Activated naive CD8-positive, alpha-beta T cell treated with anti-CD3 and anti-CD28 coated beads, Interleukin-2, amount 10 ng/mL, durations not matched to agents 7 days and 5 days (primary cell): ENCODE data around the gene TCEANC. TPM values are rescaled to one million over a fixed set of nuclear protein-coding genes. Genes with fewer than 3 reads are reported as not detected.
A peak's percentile ranks its signal among the peaks of the same experiment; 100 is the strongest.
"Not testable (repeated sequence)": the region's sequence is repeated elsewhere in the genome, so short reads cannot be mapped to it uniquely, and the experiment has no call there.

ENCODE experiments used
- ATAC-seq: fragments of 150-1000 bp; cut with Tn5 transposase; one replicate; pipeline ENCODE4 v1.10.0; 2021; ENCODE audit warnings: low read depth, moderate library complexity
- POLR2A ChIA-PET: fragments of 350-600 bp; sonication (Branson Sonifier 250); formaldehyde crosslinking; loops from one replicate; lab custom pipeline; 2021; ENCODE audit warnings: antibody characterized with exemption; lab: Charles Lee
- DNase-seq: peaks from one replicate; pipeline ENCODE4 v3.0.0; 2021
- H3K27ac Mint-ChIP-seq: one replicate; pipeline ENCODE4 v1.8.0; 2022; ENCODE audit warnings: mild to moderate bottlenecking, mixed read lengths
- H3K27me3 Mint-ChIP-seq: one replicate; pipeline ENCODE4 v1.8.0; 2022; ENCODE audit warnings: mild to moderate bottlenecking, moderate library complexity, mixed read lengths
- H3K36me3 Mint-ChIP-seq: one replicate; pipeline ENCODE4 v1.8.0; 2021; ENCODE audit warnings: mild to moderate bottlenecking, mixed read lengths
- H3K4me1 Mint-ChIP-seq: one replicate; pipeline ENCODE4 v1.8.0; 2021; ENCODE audit warnings: mixed read lengths
- H3K4me3 Mint-ChIP-seq: one replicate; pipeline ENCODE4 v1.8.0; 2022; ENCODE audit warnings: mild to moderate bottlenecking, moderate library complexity, mixed read lengths
- H3K9me3 Mint-ChIP-seq: one replicate; pipeline ENCODE4 v1.8.0; 2021; ENCODE audit warnings: mixed read lengths
- total RNA-seq, 2 experiments: library from RNA; stranded (reverse); gene quantifications; one replicate each; pipeline ENCODE4 v1.2.3, GENCODE V29; 2021

Gene TCEANC
- total RNA-seq, 2 experiments from 2014 or later = 6.2 TPM

GRCh38 chrX:13666836-13667235 lies 13.9 kb downstream of the TCEANC start:
- H3K4me1 Mint-ChIP-seq = peaks cover 4% of the 10 kb centered on the region
- no peaks in the 10 kb centered on the region for H3K36me3 Mint-ChIP-seq
- POLR2A ChIA-PET = no interaction called here
- no peak overlapping the region for H3K27ac Mint-ChIP-seq
- no peak for ATAC-seq
- no peak overlapping the region for H3K4me3 Mint-ChIP-seq
- no peaks in the 10 kb centered on the region for H3K27me3 Mint-ChIP-seq
- H3K9me3 Mint-ChIP-seq = no peaks in the 10 kb centered on the region
- no peak for DNase-seq

- POLR2A ChIA-PET = no interaction called here
- no peaks in the 10 kb centered on the region for H3K9me3 Mint-ChIP-seq
- H3K4me3 Mint-ChIP-seq = no peak overlapping the region
- no peaks in the 10 kb centered on the region for H3K36me3 Mint-ChIP-seq
- H3K27me3 Mint-ChIP-seq = no peaks in the 10 kb centered on the region
- H3K4me1 Mint-ChIP-seq = peaks cover 4% of the 10 kb centered on the region
- ATAC-seq (no peak), DNase-seq (no peak)
- no peak overlapping the region for H3K27ac Mint-ChIP-seq
Observed at GRCh38 chrX:13667919-13668318, 15.0 kb downstream of the TCEANC start.

- no peaks in the 10 kb centered on the region for H3K27me3 Mint-ChIP-seq
- ATAC-seq (no peak), DNase-seq (no peak)
- no peaks in the 10 kb centered on the region for H3K36me3 Mint-ChIP-seq
- peaks cover 4% of the 10 kb centered on the region for H3K4me1 Mint-ChIP-seq
- H3K9me3 Mint-ChIP-seq = no peaks in the 10 kb centered on the region
- H3K27ac Mint-ChIP-seq = peak overlapping the region; percentile 56
- H3K4me3 Mint-ChIP-seq = peak overlapping the region; percentile 28
- POLR2A ChIA-PET = no interaction called here
Observed at GRCh38 chrX:13669246-13669737, 16.4 kb downstream of the TCEANC start.

- not testable (repeated sequence) for H3K4me1 Mint-ChIP-seq
Observed at GRCh38 chrX:13669755-13670154, 16.8 kb downstream of the TCEANC start.

GRCh38 chrX:13670197-13670596 lies 17.3 kb downstream of the TCEANC start:
- Mint-ChIP-seq H3K4me3 (no peak overlapping the region), H3K36me3 (no peaks in the 10 kb centered on the region), H3K9me3 (no peaks in the 10 kb centered on the region), H3K27ac (no peak overlapping the region), H3K27me3 (no peaks in the 10 kb centered on the region), H3K4me1 (peaks cover 4% of the 10 kb centered on the region)
- ATAC-seq (no peak), DNase-seq (no peak)
- POLR2A ChIA-PET = no interaction called here

More at GRCh38 chrX:13669755-13670154, 16.8 kb downstream of the TCEANC start:
- H3K4me3 Mint-ChIP-seq, H3K27me3 Mint-ChIP-seq, H3K36me3 Mint-ChIP-seq, DNase-seq, H3K27ac Mint-ChIP-seq, POLR2A ChIA-PET, H3K9me3 Mint-ChIP-seq, ATAC-seq: not testable (repeated sequence)

GRCh38 chrX:13673016-13673415 lies 20.1 kb downstream of the TCEANC start:
- H3K27me3 Mint-ChIP-seq = no peaks in the 10 kb centered on the region
- no peaks in the 10 kb centered on the region for H3K36me3 Mint-ChIP-seq
- H3K4me3 Mint-ChIP-seq = no peak overlapping the region
- no peak for DNase-seq
- no peaks in the 10 kb centered on the region for H3K9me3 Mint-ChIP-seq
- no peak for ATAC-seq
- H3K27ac Mint-ChIP-seq = no peak overlapping the region
- H3K4me1 Mint-ChIP-seq = peaks cover 4% of the 10 kb centered on the region
- POLR2A ChIA-PET = no interaction called here

GRCh38 chrX:13676885-13677284 lies 23.9 kb downstream of the TCEANC start:
- H3K27me3 Mint-ChIP-seq = no peaks in the 10 kb centered on the region
- DNase-seq (no peak), ATAC-seq (no peak)
- H3K4me3 Mint-ChIP-seq = no peak overlapping the region
- no peaks in the 10 kb centered on the region for H3K36me3 Mint-ChIP-seq
- H3K27ac Mint-ChIP-seq = no peak overlapping the region
- H3K9me3 Mint-ChIP-seq = no peaks in the 10 kb centered on the region
- POLR2A ChIA-PET = no interaction called here
- H3K4me1 Mint-ChIP-seq = no peaks in the 10 kb centered on the region

GRCh38 chrX:13679700-13680099 lies 26.8 kb downstream of the TCEANC start:
- DNase-seq, H3K27ac Mint-ChIP-seq, POLR2A ChIA-PET, H3K4me1 Mint-ChIP-seq, H3K4me3 Mint-ChIP-seq, ATAC-seq, H3K36me3 Mint-ChIP-seq, H3K27me3 Mint-ChIP-seq, H3K9me3 Mint-ChIP-seq: not testable (repeated sequence)

GRCh38 chrX:13681595-13681994 lies 28.7 kb downstream of the TCEANC start:
- Mint-ChIP-seq H3K27ac (no peak overlapping the region), H3K9me3 (no peaks in the 10 kb centered on the region), H3K4me1 (peaks cover 1% of the 10 kb centered on the region), H3K27me3 (no peaks in the 10 kb centered on the region), H3K36me3 (no peaks in the 10 kb centered on the region), H3K4me3 (no peak overlapping the region)
- POLR2A ChIA-PET = no interaction called here
- DNase-seq (no peak), ATAC-seq (no peak)

GRCh38 chrX:13684361-13684760 lies 31.4 kb downstream of the TCEANC start:
- Mint-ChIP-seq H3K36me3 (no peaks in the 10 kb centered on the region), H3K9me3 (no peaks in the 10 kb centered on the region), H3K27ac (no peak overlapping the region), H3K4me1 (peaks cover 7% of the 10 kb centered on the region), H3K4me3 (no peak overlapping the region), H3K27me3 (no peaks in the 10 kb centered on the region)
- ATAC-seq = no peak
- POLR2A ChIA-PET = no interaction called here
- DNase-seq = no peak

- H3K27me3 Mint-ChIP-seq = no peaks in the 10 kb centered on the region
- DNase-seq = no peak
- H3K36me3 Mint-ChIP-seq = no peaks in the 10 kb centered on the region
- H3K27ac Mint-ChIP-seq = no peak overlapping the region
- H3K4me3 Mint-ChIP-seq = no peak overlapping the region
- ATAC-seq = no peak
- POLR2A ChIA-PET = no interaction called here
- H3K9me3 Mint-ChIP-seq = no peaks in the 10 kb centered on the region
- peaks cover 10% of the 10 kb centered on the region for H3K4me1 Mint-ChIP-seq
Observed at GRCh38 chrX:13685126-13685763, 32.3 kb downstream of the TCEANC start.

- DNase-seq (no peak), ATAC-seq (no peak)
- Mint-ChIP-seq H3K27ac (no peak overlapping the region), H3K27me3 (no peaks in the 10 kb centered on the region), H3K4me3 (no peak overlapping the region), H3K36me3 (no peaks in the 10 kb centered on the region), H3K9me3 (no peaks in the 10 kb centered on the region), H3K4me1 (peaks cover 16% of the 10 kb centered on the region)
- POLR2A ChIA-PET = interaction anchor here (1.7 to 2.4 kb wide), 2 partner anchors 47 to 342 kb away, joined by 6 to 21 read pairs; partner anchors contain the start of genes GEMIN8, OFD1 and TRAPPC2
Observed at GRCh38 chrX:13687203-13687602, 34.3 kb downstream of the TCEANC start.

- no peaks in the 10 kb centered on the region for H3K9me3 Mint-ChIP-seq
- no peaks in the 10 kb centered on the region for H3K36me3 Mint-ChIP-seq
- peaks cover 26% of the 10 kb centered on the region for H3K4me1 Mint-ChIP-seq
- no peaks in the 10 kb centered on the region for H3K27me3 Mint-ChIP-seq
- peak overlapping the region; percentile 89 for H3K27ac Mint-ChIP-seq
- ATAC-seq (no peak), DNase-seq (no peak)
- H3K4me3 Mint-ChIP-seq = peak overlapping the region; percentile 89
- POLR2A ChIA-PET = interaction anchor here (1.0 to 2.4 kb wide), 3 partner anchors 35 to 341 kb away, joined by 4 to 21 read pairs (median 6); partner anchors contain the start of genes GEMIN8, OFD1, TCEANC and TRAPPC2
Observed at GRCh38 chrX:13688384-13688957, 35.5 kb downstream of the TCEANC start.
